ENCODE data around the gene NDUFV3. TPM values are rescaled to one million over a fixed set of nuclear protein-coding genes. Genes with fewer than 3 reads are reported as not detected.

NDUFV3 gene
- total and polyA plus RNA-seq, 2 donors (not counting 3 experiments of a cell fraction or from before 2014, with no cell fraction given): 13.4 to 45.7 TPM

GRCh38 chr21:42854246-42855010, 38.7 kb upstream of the NDUFV3 start:
- dilution Hi-C loops (cut with MboI; ENCODE audit: extremely low pct_ligation_motif_present, low sequenced_read_pairs): no loop called here
- FAIRE-seq: no peak
- TF ChIP-seq JUN (IDR thresholded peaks at IDR 0.05; ENCODE audit: borderline replicate concordance, insufficient read depth, insufficient read length, low read depth) (no peak), EZH2 (IDR thresholded peaks at IDR 0.05; ENCODE audit: borderline replicate concordance, low read depth, low read length, severe bottlenecking) (no peak), FOS (IDR thresholded peaks at IDR 0.05; ENCODE audit: borderline replicate concordance, insufficient read depth, low read length) (no peak), CTCF (IDR thresholded peaks at IDR 0.05; ENCODE audit: extremely low read depth in 1 of 2, insufficient read depth in 1 of 2, low read depth in 1 of 2, low read length in 2 of 2) (no peak), GATA2 (IDR thresholded peaks at IDR 0.05; ENCODE audit: insufficient read depth, insufficient read length, low read depth, low read length) (no peak), POLR2AphosphoS5 (IDR thresholded peaks at IDR 0.05; ENCODE audit: insufficient read depth, low read depth, low read length) (no peak), MAX (IDR thresholded peaks at IDR 0.05; ENCODE audit: insufficient read depth, insufficient read length) (no peak), POLR2A (IDR thresholded peaks at IDR 0.05; ENCODE audit: low read depth, low read length) (no peak), MYC (IDR thresholded peaks at IDR 0.05; ENCODE audit: low read depth, low read length) (no peak)
- Histone ChIP-seq H3K27me3 (ENCODE audit: control insufficient read depth in 2 of 2, insufficient read depth in 2 of 2, low read length in 2 of 2) (no peaks in the 10 kb centered on the region), H3K4me1 (ENCODE audit: control insufficient read depth, extremely low read depth, insufficient read depth, low read length) (no peaks in the 10 kb centered on the region), H3K36me3 (ENCODE audit: control insufficient read depth in 2 of 2, extremely low read depth in 1 of 2, insufficient read depth in 2 of 2, low read length in 2 of 2) (peaks cover 8 to 71% of the 10 kb centered on the region in 2 experiments), H3K27ac (ENCODE audit: insufficient read depth, low read depth, low read length) (no peak overlapping the region), H3K4me3 (replicated peaks in 1 of 3; ENCODE audit: insufficient read depth in 1 of 3, low read depth in 1 of 3, low read length in 3 of 3) (no peak overlapping the region), H4K20me1 (replicated peaks; ENCODE audit: control insufficient read depth, extremely low read depth, insufficient read depth, low read length) (no peaks in the 10 kb centered on the region), H3K79me2 (ENCODE audit: control insufficient read depth, insufficient read depth, low read length) (peaks cover 14% of the 10 kb centered on the region), H3K9ac (replicated peaks; ENCODE audit: extremely low read depth, insufficient read depth, low read length) (no peak overlapping the region), H2AFZ (ENCODE audit: low read depth, low read length) (no peak overlapping the region), H3K9me1 (replicated peaks; ENCODE audit: control insufficient read depth, extremely low read depth, insufficient read depth, low read length) (no peaks in the 10 kb centered on the region), H3K9me3 (replicated peaks; ENCODE audit: control insufficient read depth, insufficient read depth, low read length) (no peaks in the 10 kb centered on the region), H3K4me2 (ENCODE audit: insufficient read depth, low read length) (no peak overlapping the region)
- ChIA-PET CTCF (no interaction called here), POLR2A (no interaction called here)
- intact Hi-C loops (cut with micrococcal nuclease): no loop called here
- BruUV-seq (replicated peaks): no TSS peak
- no peak for DNase-seq (ENCODE audit: low read depth, low spot score)
